GM23248 (cell line): ENCODE measurements around the gene CXCL6. TPM values are rescaled to one million over a fixed set of nuclear protein-coding genes. Genes with fewer than 3 reads are reported as not detected.

Experiments
- DNase-seq: peaks from one replicate; pipeline ENCODE4 v3.0.0-alpha.2; 2015
- H2AFZ ChIP-seq: fragments of 200-600 bp; sonication (generic); 2 replicates; pipeline ENCODE4 v1.6.1; 2016; ENCODE audit warnings: antibody characterized with exemption
- H3F3A ChIP-seq: fragments of 200-600 bp; sonication (generic); 2 replicates; pipeline ENCODE4 v1.6.1; 2016; ENCODE audit warnings: mild to moderate bottlenecking, antibody characterized with exemption, mixed run types; ENCODE audit not compliant: insufficient read depth
- H3K27ac ChIP-seq: fragments of 200-600 bp; sonication (generic); 2 replicates; pipeline ENCODE4 v1.5.1; 2016; ENCODE audit warnings: mild to moderate bottlenecking
- H3K27me3 ChIP-seq: fragments of 200-600 bp; sonication (generic); replicated peaks from 2 replicates; pipeline ENCODE4 v1.6.1; 2016; ENCODE audit warnings: mild to moderate bottlenecking; ENCODE audit not compliant: insufficient read depth
- H3K36me3 ChIP-seq: fragments of 200-600 bp; sonication (generic); 2 replicates; pipeline ENCODE4 v1.6.1; 2016; ENCODE audit warnings: low read depth, mild to moderate bottlenecking
- H3K4me1 ChIP-seq: fragments of 200-600 bp; sonication (generic); 2 replicates; pipeline ENCODE4 v1.6.1; 2016; ENCODE audit warnings: mild to moderate bottlenecking; ENCODE audit not compliant: insufficient read depth
- H3K4me2 ChIP-seq: fragments of 200-600 bp; sonication (generic); one replicate; pipeline ENCODE4 v1.6.1; 2016; ENCODE audit warnings: mild to moderate bottlenecking; ENCODE audit not compliant: unreplicated experiment
- H3K4me3 ChIP-seq: fragments of 200-600 bp; sonication (generic); 2 replicates; pipeline ENCODE4 v1.5.1; 2016; ENCODE audit warnings: mild to moderate bottlenecking
- H3K79me2 ChIP-seq: fragments of 200-600 bp; sonication (generic); 2 replicates; pipeline ENCODE4 v1.6.1; 2016; ENCODE audit warnings: mild to moderate bottlenecking; ENCODE audit not compliant: insufficient read depth
- H3K9ac ChIP-seq: fragments of 200-600 bp; sonication (generic); 2 replicates; pipeline ENCODE4 v1.6.1; 2016; ENCODE audit warnings: mild to moderate bottlenecking
- H3K9me2 ChIP-seq: fragments of 200-600 bp; sonication (generic); 2 replicates; pipeline ENCODE4 v1.6.1; 2016; ENCODE audit warnings: mixed run types, mild to moderate bottlenecking, moderate library complexity; ENCODE audit not compliant: insufficient read depth
- H3K9me3 ChIP-seq: fragments of 200-600 bp; sonication (generic); one replicate; pipeline ENCODE4 v1.6.1; 2017; ENCODE audit warnings: low read depth
- H4K20me1 ChIP-seq: fragments of 200-600 bp; sonication (generic); 2 replicates; pipeline ENCODE4 v1.6.0; 2016; ENCODE audit not compliant: insufficient read depth
- EZH2 ChIP-seq: fragments of 200-600 bp; sonication (generic); IDR thresholded peaks from 2 replicates; pipeline ENCODE4 v1.6.1; 2018; ENCODE audit warnings: antibody characterized with exemption, mild to moderate bottlenecking; ENCODE audit not compliant: insufficient read depth, poor library complexity, severe bottlenecking
- EZH2phosphoT487 ChIP-seq: fragments of 200-600 bp; sonication (generic); IDR thresholded peaks from 2 replicates; pipeline ENCODE4 v1.6.1; 2018; ENCODE audit warnings: antibody characterized with exemption, moderate library complexity, mild to moderate bottlenecking, low read depth; ENCODE audit not compliant: insufficient read depth
- WGBS, 2 experiments: methylation state at CpG; one replicate each; pipeline ENCODE4 v1.1.6; 2015 to 2017; ENCODE audit warnings: low lambda C conversion rate in 2 of 2, low coverage in 1 of 2; ENCODE audit errors: missing lambda C conversion rate in 2 of 2; 5-methylcytosine and 5-hydroxymethylcytosine counted together
- in situ Hi-C: fragments of 300-500 bp; cut with MboI; formaldehyde crosslinking; loops from 2 replicates; pipeline ENCODE4 v1.15.0; 2020
- polyA plus RNA-seq: library from polyadenylated mRNA; unstranded; fragments of >200 nt; fragmentation: Nextera tagmentation; extraction: Ambion mirVana; gene quantifications from 2 replicates; pipeline ENCODE4 v1.2.1, GENCODE V29; 2016
- total RNA-seq: library from RNA; depleted of rRNA; stranded (reverse); fragments of >200 nt; shearing (Covaris generic); gene quantifications from 2 replicates; pipeline ENCODE4 v1.2.3, GENCODE V29; 2014

The CXCL6 gene
- total and polyA plus RNA-seq, 2 experiments from 2014 or later: 8.1 to 17.9 TPM

DNA sequence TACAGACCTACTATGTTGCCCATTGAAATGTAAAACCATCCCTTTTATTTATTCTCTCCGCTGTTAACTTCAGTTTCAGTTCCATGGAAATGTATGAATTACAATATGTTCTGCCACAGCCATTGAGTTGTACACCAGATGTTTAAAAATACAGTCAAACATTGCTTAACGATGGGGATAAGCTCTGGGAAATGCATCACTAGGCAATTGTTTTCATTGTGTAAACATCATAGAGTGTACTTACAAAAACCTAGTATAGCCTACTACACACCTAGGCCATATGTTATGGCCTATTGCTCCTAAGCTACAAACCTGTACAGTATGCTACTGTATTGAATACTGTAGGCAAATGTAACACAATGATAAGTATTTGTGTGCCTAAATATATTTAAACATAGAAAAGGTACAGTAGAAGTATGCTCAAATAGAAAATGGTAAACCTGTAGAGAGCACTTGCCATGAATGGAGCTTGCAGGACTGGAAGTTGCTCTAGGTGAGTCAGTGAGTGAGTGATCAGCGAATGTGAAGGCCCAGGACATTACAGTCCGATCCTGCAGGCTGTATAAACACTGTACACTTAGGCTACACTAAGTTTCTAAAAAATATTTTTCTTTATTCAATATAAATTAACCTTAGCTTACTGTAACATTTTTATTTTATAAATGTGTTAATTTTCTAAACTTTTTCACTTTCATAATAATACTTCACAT, 13.9 kb downstream of the CXCL6 start:
- no peaks in the 10 kb centered on the region for H3K36me3 ChIP-seq
- no peak overlapping the region for H3K4me3 ChIP-seq
- H3K27me3 ChIP-seq: no peaks in the 10 kb centered on the region
- no peaks in the 10 kb centered on the region for H3K9me3 ChIP-seq
- H3K27ac ChIP-seq: no peak overlapping the region
- in situ Hi-C loops: no loop called here
- 76 to 83% methylated on average over 4 of the region's 4 CpGs for WGBS, 2 experiments
- no peak overlapping the region for H2AFZ ChIP-seq
- 0 out of 2 replicates have a peak, but pooled peaks cover 2% of the 10 kb centered on the region for H3F3A ChIP-seq
- no peaks in the 10 kb centered on the region for H3K4me1 ChIP-seq
- H3K79me2 ChIP-seq: no peaks in the 10 kb centered on the region
- no peak for TF ChIP-seq EZH2
- TF ChIP-seq EZH2phosphoT487: no peak
- no peaks in the 10 kb centered on the region for H4K20me1 ChIP-seq
- H3K9ac ChIP-seq: no peak overlapping the region
- H3K4me2 ChIP-seq: no peak overlapping the region
- DNase-seq: no peak
- no peaks in the 10 kb centered on the region for H3K9me2 ChIP-seq

- DNase-seq: no peak
- peaks cover 11% of the 10 kb centered on the region for H3F3A ChIP-seq
- 34 to 50% methylated on average over 1 of the region's 1 CpG for WGBS, 2 experiments
- in situ Hi-C loops: no loop called here
- H3K27me3 ChIP-seq: no peaks in the 10 kb centered on the region
- H4K20me1 ChIP-seq: no peaks in the 10 kb centered on the region
- no peaks in the 10 kb centered on the region for H3K9me2 ChIP-seq
- H3K4me1 ChIP-seq: peaks cover 5% of the 10 kb centered on the region
- no peak overlapping the region for H3K4me3 ChIP-seq
- H3K4me2 ChIP-seq: no peak overlapping the region
- no peak overlapping the region for H3K27ac ChIP-seq
- TF ChIP-seq EZH2 (no peak), EZH2phosphoT487 (no peak)
- H3K9me3 ChIP-seq: no peaks in the 10 kb centered on the region
- no peak overlapping the region for H2AFZ ChIP-seq
- no peaks in the 10 kb centered on the region for H3K79me2 ChIP-seq
- H3K36me3 ChIP-seq: no peaks in the 10 kb centered on the region
- H3K9ac ChIP-seq: no peak overlapping the region
Observed at GRCh38 chr4:73851293-73851692, 14.8 kb downstream of the CXCL6 start.

GRCh38 chr4:73852771-73853170, 16.3 kb downstream of the CXCL6 start:
- no peak for DNase-seq
- H2AFZ ChIP-seq: peak overlapping the region; percentile 54
- no peak overlapping the region for H3K9ac ChIP-seq
- no peaks in the 10 kb centered on the region for H3K9me3 ChIP-seq
- H3F3A ChIP-seq: peaks cover 20% of the 10 kb centered on the region
- H4K20me1 ChIP-seq: no peaks in the 10 kb centered on the region
- no peak overlapping the region for H3K27ac ChIP-seq
- peaks cover 11% of the 10 kb centered on the region for H3K4me1 ChIP-seq
- no peaks in the 10 kb centered on the region for H3K27me3 ChIP-seq
- TF ChIP-seq EZH2: no peak
- no peak for TF ChIP-seq EZH2phosphoT487
- in situ Hi-C loops: no loop called here
- peak overlapping the region; percentile 32 for H3K4me2 ChIP-seq
- no peaks in the 10 kb centered on the region for H3K79me2 ChIP-seq
- no peaks in the 10 kb centered on the region for H3K36me3 ChIP-seq
- H3K9me2 ChIP-seq: no peaks in the 10 kb centered on the region
- peak overlapping the region; percentile 44; the same call in 1 of the 2 replicates for H3K4me3 ChIP-seq

DNA sequence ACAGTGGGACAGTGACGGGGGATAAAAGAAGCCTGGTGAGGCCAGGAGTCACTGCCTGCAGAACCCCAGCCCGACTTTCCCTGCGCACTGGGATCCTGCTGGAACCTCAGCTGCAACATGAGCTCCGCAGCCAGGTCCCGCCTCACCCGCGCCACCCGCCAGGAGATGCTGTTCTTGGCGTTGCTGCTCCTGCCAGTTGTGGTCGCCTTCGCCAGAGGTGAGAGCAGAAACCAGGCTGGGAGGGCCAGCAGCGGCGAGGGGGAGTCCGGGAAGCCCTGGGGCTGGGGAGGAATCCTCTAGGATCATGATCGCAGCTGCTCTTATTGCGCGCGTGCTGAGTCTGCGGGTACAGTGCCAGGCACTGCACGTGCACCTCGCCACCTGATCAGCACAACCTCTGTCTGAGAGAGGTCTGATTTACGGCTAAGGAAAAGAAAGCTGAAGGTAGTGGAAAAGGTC, 16.8 kb downstream of the CXCL6 start, which contains the start of gene PF4V1:
PF4V1 (plus strand) TSS at position 51 of the 459 bp plus-strand sequence; CDS start at position 118, 67 bp downstream.
- Histone ChIP-seq H3K4me1 (peaks cover 11% of the 10 kb centered on the region), H3K9me3 (no peaks in the 10 kb centered on the region), H3K27ac (no peak within 1 kb of the TSS), H4K20me1 (no peaks in the 10 kb centered on the region), H3K4me2 (peak within 1 kb of the TSS; percentile 32), H3F3A (peaks cover 20% of the 10 kb centered on the region), H3K79me2 (no peaks in the 10 kb centered on the region), H3K27me3 (no peaks in the 10 kb centered on the region), H2AFZ (peak within 1 kb of the TSS; percentile 54), H3K36me3 (no peaks in the 10 kb centered on the region), H3K4me3 (peak within 1 kb of the TSS; percentile 44; the same call in 1 of the 2 replicates), H3K9ac (no peak within 1 kb of the TSS), H3K9me2 (no peaks in the 10 kb centered on the region)
- TF ChIP-seq EZH2 (no peak), EZH2phosphoT487 (no peak)
- WGBS, 2 experiments: 9 to 10% methylated on average over 21 to 22 of the region's 22 CpGs
- peak; percentile 61 for DNase-seq
- in situ Hi-C loops: no loop called here
